MM.1S (cell line): ENCODE results near the gene TUBGCP2.

Experiments
- DNase-seq: peaks from one replicate; pipeline ENCODE4 v3.0.0-alpha.2; 2015
- H2AFZ ChIP-seq: fragments of 300-600 bp; sonication (generic); 2 replicates; pipeline ENCODE4 v1.6.0; 2016; ENCODE audit warnings: antibody characterized with exemption, low read length
- H3F3A ChIP-seq: fragments of 300-600 bp; sonication (generic); 2 replicates; pipeline ENCODE4 v1.6.1; 2016; ENCODE audit warnings: mild to moderate bottlenecking, antibody characterized with exemption, low read length, moderate library complexity, mixed read lengths; ENCODE audit not compliant: insufficient read depth
- H3K27ac ChIP-seq: fragments of 300-600 bp; sonication (generic); 2 replicates; pipeline ENCODE4 v1.5.1; 2016; ENCODE audit warnings: mild to moderate bottlenecking, low read length
- H3K27me3 ChIP-seq: fragments of 300-600 bp; sonication (generic); replicated peaks from 2 replicates; pipeline ENCODE4 v1.6.0; 2016; ENCODE audit warnings: low read length; ENCODE audit not compliant: insufficient read depth
- H3K36me3 ChIP-seq: fragments of 300-600 bp; sonication (generic); replicated peaks from 2 replicates; pipeline ENCODE4 v1.6.1; 2016; ENCODE audit warnings: mild to moderate bottlenecking, low read length, mixed read lengths; ENCODE audit not compliant: insufficient read depth
- H3K4me1 ChIP-seq: fragments of 300-600 bp; sonication (generic); 2 replicates; pipeline ENCODE4 v1.6.1; 2016; ENCODE audit warnings: low read length, mixed read lengths
- H3K4me2 ChIP-seq: fragments of 300-600 bp; sonication (generic); 2 replicates; pipeline ENCODE4 v1.6.0; 2016; ENCODE audit warnings: low read depth, low read length
- H3K4me3 ChIP-seq: fragments of 300-600 bp; sonication (generic); 2 replicates; pipeline ENCODE4 v1.5.1; 2016; ENCODE audit warnings: low read length, mixed read lengths
- H3K79me2 ChIP-seq: fragments of 300-600 bp; sonication (generic); 2 replicates; pipeline ENCODE4 v1.6.1; 2016; ENCODE audit warnings: mixed run types, low read length, mixed read lengths
- H3K9ac ChIP-seq: fragments of 300-600 bp; sonication (generic); 2 replicates; pipeline ENCODE4 v1.6.1; 2016; ENCODE audit warnings: low read length, mixed read lengths
- H3K9me2 ChIP-seq: fragments of 300-600 bp; sonication (generic); replicated peaks from 2 replicates; pipeline ENCODE4 v1.6.1; 2016; ENCODE audit warnings: mild to moderate bottlenecking, low read length, mixed read lengths; ENCODE audit not compliant: insufficient read depth
- H3K9me3 ChIP-seq: fragments of 300-600 bp; sonication (generic); replicated peaks from 2 replicates; pipeline ENCODE4 v1.6.1; 2016; ENCODE audit warnings: mild to moderate bottlenecking, low read length, mixed read lengths; ENCODE audit not compliant: insufficient read depth
- H4K20me1 ChIP-seq: fragments of 300-600 bp; sonication (generic); 2 replicates; pipeline ENCODE4 v1.6.1; 2016; ENCODE audit warnings: mild to moderate bottlenecking, low read length, moderate library complexity, mixed read lengths; ENCODE audit not compliant: insufficient read depth
- EZH2 ChIP-seq: fragments of 300-600 bp; sonication (generic); optimal IDR thresholded peaks from 2 replicates; pipeline ENCODE3; 2017; ENCODE audit warnings: low read depth, mild to moderate bottlenecking, antibody characterized with exemption, low read length, mixed read lengths
- EZH2phosphoT487 ChIP-seq: fragments of 300-600 bp; sonication (generic); IDR thresholded peaks from 2 replicates; pipeline ENCODE4 v1.6.1; 2018; ENCODE audit warnings: antibody characterized with exemption, low read length
- TF ChIP-seq, protein P1 (sequence below): fragments of 300-600 bp; sonication (generic); IDR thresholded peaks from 2 replicates; pipeline ENCODE4 v1.5.1; 2016; ENCODE audit warnings: antibody characterized with exemption, low read length, mixed read lengths

Gene TUBGCP2

DNA sequence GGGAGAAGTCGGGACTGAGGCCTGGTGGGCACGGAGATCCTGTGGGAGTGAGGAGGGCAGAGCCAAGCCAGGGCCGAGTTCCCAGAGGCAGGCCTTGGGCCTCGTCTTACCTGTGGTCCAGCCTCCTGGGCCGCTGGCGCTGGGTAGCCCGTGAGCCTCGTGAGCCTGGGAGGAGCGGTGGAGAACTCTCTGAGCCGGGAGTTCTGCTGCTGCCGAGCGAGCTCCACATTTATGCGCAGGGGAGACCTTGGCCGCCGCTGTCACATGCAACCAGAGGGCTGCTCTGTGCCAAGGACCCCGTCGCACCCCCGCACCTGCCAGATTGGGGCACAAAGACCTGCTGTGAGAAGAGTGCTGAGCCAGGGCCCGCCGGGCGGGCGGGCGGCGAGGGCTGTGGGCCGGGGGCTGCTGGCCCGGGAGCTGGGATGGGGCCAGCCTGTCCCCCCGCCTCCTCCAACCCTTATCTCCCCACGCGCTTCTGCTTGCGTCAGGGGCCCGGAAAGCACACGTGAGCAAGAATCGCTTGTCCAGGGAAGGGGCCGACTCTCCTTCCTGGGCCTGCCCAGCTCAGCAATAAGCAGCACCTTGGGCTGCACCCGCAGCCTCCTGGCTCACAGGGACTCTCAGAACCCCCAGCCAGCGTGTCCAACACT, 60.9 kb downstream of the TUBGCP2 start:
- TF ChIP-seq EZH2phosphoT487 = no peak
- TF ChIP-seq, protein P1, sequence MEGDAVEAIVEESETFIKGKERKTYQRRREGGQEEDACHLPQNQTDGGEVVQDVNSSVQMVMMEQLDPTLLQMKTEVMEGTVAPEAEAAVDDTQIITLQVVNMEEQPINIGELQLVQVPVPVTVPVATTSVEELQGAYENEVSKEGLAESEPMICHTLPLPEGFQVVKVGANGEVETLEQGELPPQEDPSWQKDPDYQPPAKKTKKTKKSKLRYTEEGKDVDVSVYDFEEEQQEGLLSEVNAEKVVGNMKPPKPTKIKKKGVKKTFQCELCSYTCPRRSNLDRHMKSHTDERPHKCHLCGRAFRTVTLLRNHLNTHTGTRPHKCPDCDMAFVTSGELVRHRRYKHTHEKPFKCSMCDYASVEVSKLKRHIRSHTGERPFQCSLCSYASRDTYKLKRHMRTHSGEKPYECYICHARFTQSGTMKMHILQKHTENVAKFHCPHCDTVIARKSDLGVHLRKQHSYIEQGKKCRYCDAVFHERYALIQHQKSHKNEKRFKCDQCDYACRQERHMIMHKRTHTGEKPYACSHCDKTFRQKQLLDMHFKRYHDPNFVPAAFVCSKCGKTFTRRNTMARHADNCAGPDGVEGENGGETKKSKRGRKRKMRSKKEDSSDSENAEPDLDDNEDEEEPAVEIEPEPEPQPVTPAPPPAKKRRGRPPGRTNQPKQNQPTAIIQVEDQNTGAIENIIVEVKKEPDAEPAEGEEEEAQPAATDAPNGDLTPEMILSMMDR = no peak
- no peak for TF ChIP-seq EZH2
- no peak for DNase-seq
- Histone ChIP-seq H3K9me3 (no peaks in the 10 kb centered on the region), H3K4me3 (no peak overlapping the region), H3K36me3 (no peaks in the 10 kb centered on the region), H3K4me1 (no peaks in the 10 kb centered on the region), H3K4me2 (no peak overlapping the region), H3K27ac (no peak overlapping the region), H3K9me2 (no peaks in the 10 kb centered on the region), H4K20me1 (no peaks in the 10 kb centered on the region), H2AFZ (no peak overlapping the region), H3K79me2 (no peaks in the 10 kb centered on the region), H3K9ac (no peak overlapping the region), H3K27me3 (peaks cover 91% of the 10 kb centered on the region), H3F3A (no peaks in the 10 kb centered on the region)

DNA sequence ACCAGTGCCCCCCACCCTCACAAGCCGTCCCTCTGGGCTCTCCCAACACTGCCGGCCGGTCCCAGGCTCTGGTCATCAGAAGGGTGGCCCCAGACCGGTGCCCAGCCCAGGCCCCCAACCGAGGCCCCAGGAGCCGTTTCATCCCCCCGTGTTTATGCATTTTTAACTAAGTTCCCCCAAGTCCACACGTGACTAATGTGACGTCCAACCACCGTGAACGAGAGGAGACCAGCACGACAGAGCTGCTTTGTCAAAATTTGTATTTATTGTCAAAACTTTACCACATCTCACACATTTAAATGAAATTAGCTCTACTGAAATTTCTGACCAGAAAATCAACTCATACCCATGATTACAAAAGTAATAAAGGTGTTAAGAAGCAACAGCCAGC, 62.4 kb downstream of the TUBGCP2 start:
- H3K36me3 ChIP-seq = no peaks in the 10 kb centered on the region
- H3K27me3 ChIP-seq = peaks cover 82% of the 10 kb centered on the region
- H3K27ac ChIP-seq = no peak overlapping the region
- H3K9ac ChIP-seq = no peak overlapping the region
- 0 out of 2 replicates have a peak, but pooled peaks cover 6% of the 10 kb centered on the region for H3K4me1 ChIP-seq
- H3K4me3 ChIP-seq = no peak overlapping the region
- no peaks in the 10 kb centered on the region for H3K9me2 ChIP-seq
- no peak for DNase-seq
- no peaks in the 10 kb centered on the region for H3K9me3 ChIP-seq
- no peaks in the 10 kb centered on the region for H3F3A ChIP-seq
- no peak overlapping the region for H3K4me2 ChIP-seq
- TF ChIP-seq, protein P1 = no peak
- TF ChIP-seq EZH2phosphoT487 = no peak
- no peaks in the 10 kb centered on the region for H3K79me2 ChIP-seq
- no peak overlapping the region for H2AFZ ChIP-seq
- no peaks in the 10 kb centered on the region for H4K20me1 ChIP-seq

DNA sequence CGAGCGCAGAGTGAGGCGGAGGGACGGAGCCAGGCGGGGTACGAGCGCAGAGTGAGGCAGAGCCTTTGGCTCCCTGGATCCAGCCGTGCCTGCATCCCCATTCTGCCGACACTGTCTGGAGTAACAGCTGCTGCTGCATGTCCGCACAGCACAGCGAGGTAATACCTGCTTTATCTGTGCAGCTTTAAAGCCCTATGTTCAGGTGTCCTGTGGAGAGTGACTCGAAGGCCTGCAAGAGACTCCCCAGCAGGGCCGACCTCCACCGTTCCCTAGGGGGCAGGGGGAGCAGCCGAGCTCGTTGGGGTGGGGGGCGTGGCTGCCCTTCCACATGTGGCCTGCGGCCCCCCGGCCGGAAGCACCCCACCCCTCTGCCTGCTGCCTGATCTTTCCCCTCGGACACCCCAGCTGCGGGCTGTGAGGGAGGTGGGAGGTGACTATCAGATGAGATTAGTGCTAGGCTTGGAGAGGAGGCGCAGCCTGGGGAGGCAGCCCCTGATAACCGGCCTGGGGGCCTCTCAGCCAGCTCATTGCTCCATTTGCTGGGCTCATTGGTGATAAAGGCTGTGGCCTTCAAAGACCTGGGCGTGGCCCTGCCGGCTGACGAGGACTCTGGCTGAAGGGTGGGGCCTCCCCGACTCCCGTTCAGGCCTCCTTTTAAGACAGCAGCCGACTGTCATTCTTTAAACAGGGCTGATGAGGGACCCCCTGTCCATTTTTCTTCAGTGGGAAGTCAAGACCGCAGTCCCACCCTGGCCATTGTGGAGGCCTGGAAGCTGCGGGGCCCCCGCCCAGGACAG, 63.0 kb downstream of the TUBGCP2 start:
- H3K4me1 ChIP-seq = peaks cover 6% of the 10 kb centered on the region; the same call in 1 of the 2 replicates
- H3K27ac ChIP-seq = no peak overlapping the region
- H4K20me1 ChIP-seq = no peaks in the 10 kb centered on the region
- H3K36me3 ChIP-seq = no peaks in the 10 kb centered on the region
- H3K79me2 ChIP-seq = no peaks in the 10 kb centered on the region
- no peak overlapping the region for H3K4me3 ChIP-seq
- no peak overlapping the region for H3K4me2 ChIP-seq
- no peaks in the 10 kb centered on the region for H3K9me2 ChIP-seq
- no peaks in the 10 kb centered on the region for H3F3A ChIP-seq
- no peaks in the 10 kb centered on the region for H3K9me3 ChIP-seq
- DNase-seq = no peak
- no peak overlapping the region for H3K9ac ChIP-seq
- peaks cover 82% of the 10 kb centered on the region for H3K27me3 ChIP-seq
- TF ChIP-seq, protein P1 = no peak
- TF ChIP-seq EZH2phosphoT487 = no peak
- no peak overlapping the region for H2AFZ ChIP-seq
